ENCODE results near the gene MCEMP1.
A peak's percentile ranks its signal among the peaks of the same experiment; 100 is the strongest.

MCEMP1 gene

GRCh38 chr19:7676854-7677253 lies at the start of gene MCEMP1:
MCEMP1 (plus strand) TSS chr19:7677090; CDS start chr19:7677121, 31 bp downstream.
- DNase-seq: no peak

DNA sequence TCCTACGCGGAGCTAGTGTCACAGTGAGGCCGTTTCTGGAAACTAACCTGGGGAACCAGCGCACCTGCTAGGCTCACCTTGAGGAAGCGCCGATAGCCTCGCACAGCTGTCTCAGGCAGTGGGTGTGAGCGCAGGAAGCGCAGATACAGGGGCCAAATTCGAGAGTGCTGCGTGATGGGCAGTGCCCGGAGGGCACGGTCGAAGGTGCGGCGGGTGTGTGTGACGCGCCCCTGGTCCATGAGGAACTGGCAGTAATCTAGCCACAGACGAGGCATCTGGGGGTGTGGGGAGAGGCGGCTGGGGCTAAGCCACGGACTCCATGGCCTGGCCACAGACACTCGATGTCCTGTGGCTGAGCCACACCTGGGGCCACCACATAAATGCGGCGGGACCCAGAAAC lies 49.7 kb upstream of the MCEMP1 start:
- DNase-seq: no peak

DNA sequence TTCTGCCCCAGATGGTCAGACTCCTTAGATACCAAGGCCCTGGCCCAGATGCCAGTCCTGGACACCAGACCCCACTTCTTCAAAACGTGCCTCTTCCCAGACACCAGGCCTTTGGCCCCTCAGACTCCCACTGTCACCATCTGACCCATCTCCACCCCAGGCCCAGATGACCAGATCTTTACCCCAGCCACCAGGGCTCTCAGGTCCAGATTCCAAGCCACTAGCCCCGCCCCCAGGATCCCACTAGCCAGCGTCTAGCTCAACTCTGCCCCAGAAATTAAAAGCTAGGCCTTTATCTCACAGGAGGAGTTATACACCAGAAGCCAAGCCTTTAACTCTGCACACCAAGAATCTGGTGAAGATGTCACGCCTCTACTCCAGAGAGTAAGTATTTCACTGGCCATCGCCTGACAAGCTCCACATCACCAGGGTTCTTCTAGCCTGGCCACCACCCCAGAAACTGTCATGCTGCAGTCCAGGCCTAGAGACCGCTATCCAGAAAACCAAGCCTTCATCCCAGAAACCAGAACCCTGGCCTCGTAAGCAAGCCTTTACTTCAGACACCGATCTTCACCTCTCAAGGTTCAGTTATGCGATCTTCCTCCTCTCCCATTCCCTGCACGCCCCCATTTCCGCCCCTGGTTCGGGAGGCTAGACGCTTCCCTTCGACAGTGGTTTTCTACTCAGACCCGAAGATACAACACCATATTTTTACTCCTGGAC lies 48.1 kb upstream of the MCEMP1 start:
- DNase-seq: peak; percentile 10

DNA sequence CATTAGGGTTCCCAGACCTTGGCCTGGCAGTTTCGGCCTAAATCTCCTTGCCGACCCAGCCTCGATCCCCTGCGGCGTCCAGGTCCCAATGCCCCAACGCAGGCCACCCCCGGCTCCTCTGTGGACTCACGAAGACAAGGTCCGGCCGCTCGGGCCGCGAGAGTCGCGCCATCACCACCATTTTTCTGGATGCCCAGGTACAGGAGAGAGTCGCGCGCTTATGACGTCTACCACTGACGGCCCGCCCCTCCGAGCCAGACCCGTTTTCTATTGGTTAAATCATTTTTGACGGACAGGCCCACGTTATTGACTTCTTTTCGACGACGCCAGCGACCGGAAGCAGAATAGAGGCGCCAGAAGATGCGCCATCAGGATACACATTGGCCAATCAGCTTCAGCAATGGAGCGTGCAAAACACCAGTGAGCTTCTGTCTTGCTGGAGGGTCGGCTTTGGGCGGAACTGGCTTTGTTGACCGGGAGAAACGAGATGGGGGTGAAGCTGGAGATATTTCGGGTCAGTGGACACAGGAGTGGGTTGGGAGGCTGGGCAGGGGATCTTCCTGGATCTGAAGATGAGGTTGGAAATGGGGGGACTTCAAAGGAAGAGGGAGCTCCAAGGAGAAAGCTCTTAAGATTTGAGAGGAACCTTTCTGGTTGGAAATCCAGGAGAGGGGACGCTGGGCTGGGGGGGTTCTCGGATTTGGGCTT lies 47.4 kb upstream of the MCEMP1 start, which contains the start of the genes PET100 and XAB2:
PET100 (plus strand) TSS at position 447 of the 708 bp plus-strand sequence; CDS start at position 488, 41 bp downstream.
XAB2 (minus strand) TSS at position 199 of the 708 bp plus-strand sequence; CDS start at position 181, 18 bp downstream.
- DNase-seq: peak; percentile 94

- DNase-seq: no peak
Observed at GRCh38 chr19:7631577-7631976, 45.3 kb upstream of the MCEMP1 start.

DNA sequence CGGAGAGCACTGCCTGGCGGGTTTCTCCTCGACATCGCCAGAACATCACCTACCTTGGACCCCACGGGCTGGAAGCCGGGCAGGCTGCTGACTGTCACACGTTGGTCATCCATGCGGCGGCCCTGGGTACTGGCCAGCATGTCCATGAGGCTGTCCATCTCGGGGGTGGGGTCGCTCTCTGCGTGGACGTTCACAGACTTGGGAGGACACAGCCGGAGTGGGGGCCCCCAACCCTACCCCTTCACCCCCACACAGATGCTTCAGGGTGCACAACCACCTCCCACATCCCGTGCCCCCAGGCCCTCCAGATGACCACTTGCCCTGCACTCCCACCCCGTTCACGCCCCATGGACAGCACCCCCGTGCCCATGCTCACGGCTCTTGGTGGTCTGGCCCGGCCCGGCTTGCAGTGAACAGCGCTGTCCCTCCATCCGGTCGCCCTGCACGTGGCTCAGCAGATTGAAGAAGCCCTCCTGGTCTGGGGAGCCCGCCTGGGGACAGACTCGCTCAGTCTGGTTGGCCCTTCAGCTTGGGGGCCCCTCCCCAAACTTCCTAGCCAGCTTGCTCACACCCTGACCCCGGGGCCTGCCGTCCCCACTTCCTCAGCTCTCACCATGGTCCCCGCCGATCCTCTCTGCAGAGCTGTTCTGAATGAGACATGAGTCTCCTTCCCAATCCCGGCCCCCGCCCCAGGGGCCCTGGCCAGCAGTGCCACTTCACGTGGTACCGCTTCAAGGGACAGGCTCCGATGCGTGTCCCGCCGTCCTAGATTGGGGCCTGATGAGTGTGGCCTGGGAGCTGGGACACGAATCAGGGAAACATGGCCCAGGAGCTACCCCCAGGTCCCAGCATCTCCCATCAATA lies 44.3 kb upstream of the MCEMP1 start:
- DNase-seq: no peak

GRCh38 chr19:7633698-7634097 lies 43.2 kb upstream of the MCEMP1 start, which contains the start of gene PCP2:
PCP2 (minus strand) TSS chr19:7633719; CDS start chr19:7633457, 262 bp downstream.
- DNase-seq: no peak

GRCh38 chr19:7635670-7636069 lies 41.2 kb upstream of the MCEMP1 start:
- DNase-seq: no peak

DNA sequence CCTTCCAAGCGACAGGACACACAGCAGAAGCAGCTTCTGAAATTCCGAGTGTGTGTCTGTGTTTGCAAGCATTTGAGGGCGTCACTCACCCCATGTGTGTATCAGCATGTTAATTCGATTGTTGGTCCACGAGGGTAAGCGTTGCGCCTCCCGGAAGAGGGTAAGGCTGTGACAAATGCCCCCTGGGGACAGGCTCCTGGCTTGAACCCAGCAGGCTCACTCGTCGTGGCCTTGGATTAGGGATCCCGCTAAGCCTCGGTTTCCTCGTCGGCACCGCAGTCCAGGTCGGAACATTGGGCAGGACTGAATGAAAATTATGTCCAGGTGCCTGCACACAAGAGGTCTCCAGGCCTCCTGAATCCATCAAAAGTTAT lies 40.6 kb upstream of the MCEMP1 start:
- DNase-seq: no peak

GRCh38 chr19:7636691-7637373 lies 40.1 kb upstream of the MCEMP1 start, which contains the start of gene STXBP2:
STXBP2 (plus strand) TSS chr19:7637110; CDS start chr19:7637150, 40 bp downstream.
- DNase-seq: peak; percentile 90

GRCh38 chr19:7637374-7638256 lies 39.3 kb upstream of the MCEMP1 start:
- peak; percentile 19 for DNase-seq

- no peak for DNase-seq
Observed at GRCh38 chr19:7638802-7639465, 38.0 kb upstream of the MCEMP1 start.

DNA sequence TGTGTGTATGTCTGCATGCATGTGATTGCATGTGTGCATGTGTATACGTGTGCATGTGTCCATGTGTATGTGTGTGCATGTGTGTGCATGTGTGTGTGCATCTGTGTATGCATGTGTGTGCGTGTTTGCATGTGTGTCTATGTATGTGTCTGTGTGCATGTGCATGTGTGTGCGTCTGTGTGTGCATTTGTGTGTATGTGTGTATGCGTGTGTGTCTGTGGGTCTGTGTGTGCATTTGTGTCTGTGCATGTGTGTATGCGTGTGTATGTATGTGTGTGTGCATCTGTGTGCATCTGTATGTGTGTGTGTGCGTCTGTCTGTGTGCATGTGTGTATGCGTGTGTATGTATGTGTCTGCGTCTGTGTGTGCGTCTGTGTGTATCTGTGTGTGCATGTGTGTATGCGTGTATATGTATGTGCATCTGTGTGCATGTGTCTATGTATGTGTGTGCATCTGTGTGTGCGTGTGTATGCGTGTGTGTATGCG lies 37.0 kb upstream of the MCEMP1 start:
- no peak for DNase-seq

DNA sequence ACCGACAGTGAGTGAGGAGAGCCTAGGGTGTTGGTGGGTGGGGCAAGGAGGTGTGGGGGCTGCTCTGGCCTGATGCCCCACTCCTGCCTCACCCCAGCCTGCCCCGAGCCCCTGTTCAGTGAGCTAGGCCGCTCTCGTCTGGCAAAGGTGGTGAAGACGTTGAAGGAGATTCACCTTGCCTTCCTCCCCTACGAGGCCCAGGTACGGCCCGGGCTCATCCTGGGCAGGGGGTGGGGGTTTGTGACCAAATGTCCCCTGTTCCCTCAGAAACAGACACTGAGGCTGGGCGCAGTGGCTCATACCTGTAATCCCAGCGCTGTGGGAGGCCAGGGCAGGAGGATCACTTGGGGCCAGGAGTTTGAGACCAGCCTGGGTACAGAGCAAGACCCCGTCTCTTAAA lies 36.1 kb upstream of the MCEMP1 start:
- no peak for DNase-seq

DNA sequence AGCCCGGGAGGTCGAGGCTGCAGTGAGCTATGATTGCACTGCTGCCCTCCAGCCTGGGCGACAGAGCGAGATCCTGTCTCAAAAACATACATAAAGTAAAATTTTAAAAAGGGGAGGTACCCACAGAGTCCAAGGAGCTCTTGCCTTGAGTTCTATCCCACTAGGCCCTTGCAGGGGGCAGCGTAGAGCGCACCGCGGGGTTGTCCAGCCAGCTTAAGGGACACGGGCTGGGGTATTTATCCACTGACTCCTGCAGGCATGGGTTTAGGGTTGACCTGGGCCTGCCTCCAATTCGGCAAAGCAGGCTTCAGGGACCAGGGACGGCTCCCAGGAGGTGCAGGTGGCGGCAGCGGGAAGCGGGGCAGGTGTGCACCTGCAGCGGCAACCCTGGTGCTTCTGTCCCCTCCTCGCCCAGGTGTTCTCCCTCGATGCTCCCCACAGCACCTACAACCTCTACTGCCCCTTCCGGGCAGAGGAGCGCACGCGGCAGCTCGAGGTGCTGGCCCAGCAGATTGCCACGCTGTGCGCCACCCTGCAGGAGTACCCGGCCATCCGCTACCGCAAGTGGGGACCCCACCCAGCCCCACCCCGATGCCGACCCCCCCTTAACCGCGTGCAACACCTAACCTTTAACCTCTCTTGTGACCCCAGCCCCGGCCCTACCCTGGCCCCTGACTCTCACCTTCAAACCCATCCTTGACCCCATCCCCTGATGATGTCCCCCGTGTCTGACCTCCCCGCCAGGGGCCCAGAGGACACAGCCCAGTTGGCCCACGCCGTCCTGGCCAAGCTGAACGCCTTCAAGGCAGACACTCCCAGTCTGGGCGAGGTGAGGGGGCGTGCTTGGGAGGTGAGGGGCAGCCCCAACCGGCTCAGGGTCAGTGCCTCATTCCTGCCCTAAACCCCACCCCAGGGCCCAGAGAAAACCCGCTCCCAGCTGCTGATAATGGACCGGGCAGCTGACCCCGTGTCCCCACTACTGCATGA lies 35.3 kb upstream of the MCEMP1 start:
- DNase-seq: no peak

GRCh38 chr19:7642295-7643030 lies 34.4 kb upstream of the MCEMP1 start:
- DNase-seq: no peak

GRCh38 chr19:7643031-7643415 lies 33.9 kb upstream of the MCEMP1 start:
- DNase-seq: no peak

Measured in activated naive CD4-positive, alpha-beta T cell treated with Interleukin-2 at 50 U/mL for 16 hours (primary cell).